PC-9 (cell line): Measurements from ENCODE around the gene LRFN2. TPM values are rescaled to one million over a fixed set of nuclear protein-coding genes. Genes with fewer than 3 reads are reported as not detected.

Source experiments
- BruUV-seq: library from RNA; stranded (reverse); fragments of 400-500 nt; replicated peaks from 2 replicates; lab custom pipeline; 2021; lab: Mats Ljungman, UMichigan
- CTCF ChIA-PET: fragments of 300-600 bp; sonication (Branson Sonifier 250); formaldehyde crosslinking; loops from one replicate; lab custom pipeline; 2022; ENCODE audit warnings: antibody characterized with exemption; lab: Charles Lee
- POLR2A ChIA-PET: fragments of 300-600 bp; sonication (Branson Sonifier 250); formaldehyde crosslinking; loops from one replicate; lab custom pipeline; 2022; ENCODE audit warnings: antibody characterized with exemption; ENCODE audit not compliant: unreplicated experiment; lab: Charles Lee
- DNase-seq, 2 experiments: peaks; one replicate each; pipeline versions ENCODE4 v3.0.0 to v3.0.0-alpha.2; 2015 to 2022; ENCODE audit warnings: mixed read lengths in 1 of 2
- H2AFZ ChIP-seq: fragments of 200-600 bp; sonication (generic); 2 replicates; pipeline ENCODE4 v1.8.1; 2017; ENCODE audit warnings: antibody characterized with exemption
- H3F3A ChIP-seq: fragments of 200-600 bp; sonication (generic); 2 replicates; pipeline ENCODE4 v1.8.1; 2017; ENCODE audit warnings: antibody characterized with exemption, mild to moderate bottlenecking, low read depth; ENCODE audit not compliant: insufficient read depth
- H3K27ac ChIP-seq: fragments of 200-600 bp; sonication (generic); 2 replicates; pipeline ENCODE4 v1.6.1; 2016; ENCODE audit warnings: mixed run types
- H3K27me3 ChIP-seq: fragments of 200-600 bp; sonication (generic); 2 replicates; pipeline ENCODE4 v1.6.1; 2016; ENCODE audit warnings: low read depth, mixed run types; ENCODE audit not compliant: insufficient read depth
- H3K36me3 ChIP-seq: fragments of 200-600 bp; sonication (generic); 2 replicates; pipeline ENCODE4 v1.6.1; 2016; ENCODE audit warnings: low read depth, mixed run types
- H3K4me1 ChIP-seq: fragments of 200-600 bp; sonication (generic); replicated peaks from 2 replicates; pipeline ENCODE4 v1.6.1; 2016; ENCODE audit warnings: mixed run types; ENCODE audit not compliant: insufficient read depth
- H3K4me2 ChIP-seq: fragments of 200-600 bp; sonication (generic); 2 replicates; pipeline ENCODE4 v1.6.1; 2017; ENCODE audit warnings: mixed run types
- H3K4me3 ChIP-seq: fragments of 200-600 bp; sonication (generic); 2 replicates; pipeline ENCODE4 v1.6.1; 2016; ENCODE audit warnings: mixed run types
- H3K79me2 ChIP-seq: fragments of 200-600 bp; sonication (generic); 2 replicates; pipeline ENCODE4 v1.6.1; 2017; ENCODE audit warnings: low read depth, mixed run types
- H3K9me2 ChIP-seq: fragments of 200-600 bp; sonication (generic); 2 replicates; pipeline ENCODE4 v1.8.1; 2017; ENCODE audit warnings: mild to moderate bottlenecking; ENCODE audit not compliant: insufficient read depth
- H3K9me3 ChIP-seq: fragments of 200-600 bp; sonication (generic); 2 replicates; pipeline ENCODE4 v1.8.1; 2016; ENCODE audit warnings: low read depth; ENCODE audit not compliant: insufficient read depth
- H4K20me1 ChIP-seq: fragments of 200-600 bp; sonication (generic); 2 replicates; pipeline ENCODE4 v1.8.1; 2017; ENCODE audit not compliant: insufficient read depth
- EZH2 ChIP-seq: fragments of 200-600 bp; sonication (generic); IDR thresholded peaks from 2 replicates; pipeline ENCODE4 v1.8.0; 2017; ENCODE audit warnings: antibody characterized with exemption, low read depth
- intact Hi-C: fragments of 100-400 bp; cut with micrococcal nuclease; formaldehyde crosslinking; loops from one replicate; pipeline ENCODE4 v1.10.0; 2022; ENCODE audit not compliant: unreplicated experiment
- total RNA-seq: library from RNA; stranded (reverse); gene quantifications from 2 replicates; pipeline ENCODE4 v1.2.3, GENCODE V29; 2021
- TF ChIP-seq, protein P1 (sequence below): fragments of 200-600 bp; sonication (generic); conservative IDR thresholded peaks from 2 replicates; pipeline ENCODE4 v1.6.1; 2017; ENCODE audit warnings: mixed run types, antibody characterized with exemption, mild to moderate bottlenecking, moderate library complexity

Gene LRFN2
- total RNA-seq, 1 experiment from 2014 or later, result not detected

DNA sequence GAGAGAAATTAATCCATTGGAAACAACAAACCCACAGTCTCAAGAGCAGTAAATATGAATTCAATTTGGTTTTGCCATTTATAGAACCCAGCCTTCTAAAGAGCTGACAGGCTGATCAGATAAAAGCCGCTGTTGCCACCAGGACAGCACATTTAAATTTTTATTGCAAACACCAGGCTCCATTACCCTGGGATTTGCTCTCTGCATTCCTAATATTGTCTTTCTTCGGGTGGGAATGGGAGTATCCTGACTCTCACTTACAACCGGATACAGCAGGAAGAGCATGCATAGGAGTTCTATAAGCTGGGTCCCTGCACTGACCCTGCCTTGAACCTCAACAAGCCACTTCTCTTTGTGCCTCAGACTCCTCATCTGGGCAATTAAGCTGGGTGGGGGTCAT is 142.9 kb downstream of the LRFN2 start:
- no TSS peak for BruUV-seq

DNA sequence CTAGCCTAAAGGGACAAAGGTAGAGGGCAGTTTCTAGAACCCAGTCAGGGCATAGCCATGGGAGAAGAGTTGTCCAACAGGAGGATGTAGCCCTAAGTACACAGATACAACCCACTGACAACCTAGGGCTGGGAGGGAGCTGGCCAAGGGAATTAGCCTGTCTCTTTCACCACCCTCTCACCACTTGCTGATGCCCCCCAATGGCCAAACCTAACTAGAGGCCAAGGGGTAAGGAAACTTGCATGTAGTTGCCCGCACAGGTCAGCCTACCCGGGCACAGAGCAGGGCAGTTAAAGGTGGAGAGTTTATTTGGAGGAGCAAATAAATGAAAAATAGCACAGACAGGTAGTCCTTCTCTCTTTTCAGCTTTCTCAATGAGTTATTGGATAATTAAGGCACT is 143.3 kb downstream of the LRFN2 start:
- no peak overlapping the region for H3K4me3 ChIP-seq
- H3F3A ChIP-seq, result no peaks in the 10 kb centered on the region
- no peak overlapping the region for H3K4me2 ChIP-seq
- no peak for TF ChIP-seq EZH2
- TF ChIP-seq, protein P1, sequence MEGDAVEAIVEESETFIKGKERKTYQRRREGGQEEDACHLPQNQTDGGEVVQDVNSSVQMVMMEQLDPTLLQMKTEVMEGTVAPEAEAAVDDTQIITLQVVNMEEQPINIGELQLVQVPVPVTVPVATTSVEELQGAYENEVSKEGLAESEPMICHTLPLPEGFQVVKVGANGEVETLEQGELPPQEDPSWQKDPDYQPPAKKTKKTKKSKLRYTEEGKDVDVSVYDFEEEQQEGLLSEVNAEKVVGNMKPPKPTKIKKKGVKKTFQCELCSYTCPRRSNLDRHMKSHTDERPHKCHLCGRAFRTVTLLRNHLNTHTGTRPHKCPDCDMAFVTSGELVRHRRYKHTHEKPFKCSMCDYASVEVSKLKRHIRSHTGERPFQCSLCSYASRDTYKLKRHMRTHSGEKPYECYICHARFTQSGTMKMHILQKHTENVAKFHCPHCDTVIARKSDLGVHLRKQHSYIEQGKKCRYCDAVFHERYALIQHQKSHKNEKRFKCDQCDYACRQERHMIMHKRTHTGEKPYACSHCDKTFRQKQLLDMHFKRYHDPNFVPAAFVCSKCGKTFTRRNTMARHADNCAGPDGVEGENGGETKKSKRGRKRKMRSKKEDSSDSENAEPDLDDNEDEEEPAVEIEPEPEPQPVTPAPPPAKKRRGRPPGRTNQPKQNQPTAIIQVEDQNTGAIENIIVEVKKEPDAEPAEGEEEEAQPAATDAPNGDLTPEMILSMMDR, result no peak
- DNase-seq, result no peak
- intact Hi-C loops, result no loop called here
- no peak overlapping the region for H3K27ac ChIP-seq
- H2AFZ ChIP-seq, result no peak overlapping the region
- CTCF ChIA-PET, result no interaction called here
- no peaks in the 10 kb centered on the region for H3K79me2 ChIP-seq
- H3K4me1 ChIP-seq, result no peaks in the 10 kb centered on the region
- BruUV-seq, result no TSS peak
- H4K20me1 ChIP-seq, result no peaks in the 10 kb centered on the region
- H3K9me2 ChIP-seq, result no peaks in the 10 kb centered on the region
- no peaks in the 10 kb centered on the region for H3K36me3 ChIP-seq
- POLR2A ChIA-PET, result no interaction called here
- peaks cover 32% of the 10 kb centered on the region for H3K27me3 ChIP-seq
- no peaks in the 10 kb centered on the region for H3K9me3 ChIP-seq

More for the DNA sequence above, 142.9 kb downstream of the LRFN2 start:
- Histone ChIP-seq H3K9me3 (no peaks in the 10 kb centered on the region), H3K4me2 (no peak overlapping the region), H3K9me2 (no peaks in the 10 kb centered on the region), H3K36me3 (no peaks in the 10 kb centered on the region), H3K27me3 (peaks cover 32% of the 10 kb centered on the region), H3K79me2 (no peaks in the 10 kb centered on the region), H2AFZ (no peak overlapping the region), H3K4me1 (no peaks in the 10 kb centered on the region), H3F3A (no peaks in the 10 kb centered on the region), H3K27ac (no peak overlapping the region), H3K4me3 (no peak overlapping the region), H4K20me1 (no peaks in the 10 kb centered on the region)
- DNase-seq, result no peak
- ChIA-PET CTCF (no interaction called here), POLR2A (no interaction called here)
- no peak for TF ChIP-seq EZH2
- TF ChIP-seq, protein P1, result no peak
- intact Hi-C loops, result no loop called here

DNA sequence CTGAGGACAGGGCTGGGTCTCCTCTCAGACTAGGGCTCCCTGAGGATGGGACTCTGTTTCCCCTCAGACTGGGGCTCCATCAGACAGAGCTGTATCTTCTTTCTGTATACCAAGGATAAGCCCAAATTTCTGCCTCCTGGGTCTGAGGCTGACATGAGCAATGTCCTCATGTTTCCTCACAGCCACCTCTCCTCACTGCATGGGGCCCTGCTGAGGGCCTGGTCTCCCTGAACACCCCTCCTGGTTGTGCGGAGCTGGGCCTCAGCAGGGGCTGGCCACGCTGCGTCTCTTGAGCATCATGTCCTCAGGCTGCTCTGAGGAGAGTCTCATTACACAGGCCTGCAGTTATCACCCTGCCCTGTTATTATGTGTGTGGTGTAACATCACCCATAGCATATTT is 144.6 kb downstream of the LRFN2 start:
- no peaks in the 10 kb centered on the region for H3K4me1 ChIP-seq
- TF ChIP-seq EZH2, result no peak
- TF ChIP-seq, protein P1, result no peak
- ChIA-PET POLR2A (no interaction called here), CTCF (no interaction called here)
- no TSS peak for BruUV-seq
- H3K27ac ChIP-seq, result no peak overlapping the region
- H3K9me2 ChIP-seq, result no peaks in the 10 kb centered on the region
- H3K27me3 ChIP-seq, result peaks cover 42% of the 10 kb centered on the region
- no peaks in the 10 kb centered on the region for H3K36me3 ChIP-seq
- H3F3A ChIP-seq, result no peaks in the 10 kb centered on the region
- H3K4me3 ChIP-seq, result no peak overlapping the region
- no peak overlapping the region for H2AFZ ChIP-seq
- no peak for DNase-seq
- no peak overlapping the region for H3K4me2 ChIP-seq
- intact Hi-C loops, result no loop called here
- no peaks in the 10 kb centered on the region for H3K79me2 ChIP-seq
- H3K9me3 ChIP-seq, result no peaks in the 10 kb centered on the region
- H4K20me1 ChIP-seq, result no peaks in the 10 kb centered on the region
